ENCODE results near the gene OR51L1.

DNA sequence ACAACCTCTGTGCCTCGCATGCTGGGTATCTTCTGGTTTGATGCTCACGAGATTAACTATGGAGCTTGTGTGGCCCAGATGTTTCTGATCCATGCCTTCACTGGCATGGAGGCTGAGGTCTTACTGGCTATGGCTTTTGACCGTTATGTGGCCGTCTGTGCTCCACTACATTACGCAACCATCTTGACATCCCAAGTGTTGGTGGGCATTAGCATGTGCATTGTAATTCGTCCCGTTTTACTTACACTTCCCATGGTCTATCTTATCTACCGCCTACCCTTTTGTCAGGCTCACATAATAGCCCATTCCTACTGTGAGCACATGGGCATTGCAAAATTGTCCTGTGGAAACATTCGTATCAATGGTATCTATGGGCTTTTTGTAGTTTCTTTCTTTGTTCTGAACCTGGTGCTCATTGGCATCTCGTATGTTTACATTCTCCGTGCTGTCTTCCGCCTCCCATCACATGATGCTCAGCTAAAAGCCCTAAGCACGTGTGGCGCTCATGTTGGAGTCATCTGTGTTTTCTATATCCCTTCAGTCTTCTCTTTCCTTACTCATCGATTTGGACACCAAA, 52.2 kb downstream of the OR51L1 start:
- TF ChIP-seq EP300 (IDR thresholded peaks at IDR 0.05; ENCODE audit: low read depth in 2 of 2, low read length in 2 of 2) (no peak), EP300 (CRISPR knock-in tag; IDR thresholded peaks at IDR 0.05; ENCODE audit: borderline replicate concordance) (no peak), FOXK1 (CRISPR knock-in tag; IDR thresholded peaks at IDR 0.05; ENCODE audit: borderline replicate concordance, low read depth) (no peak), MAX (IDR thresholded peaks at IDR 0.05) (no peak), MYC (CRISPR knock-in tag; IDR thresholded peaks at IDR 0.05; ENCODE audit: borderline replicate concordance) (no peak), ZNF512 (CRISPR knock-in tag; IDR thresholded peaks at IDR 0.05) (no peak), RAD21 (CRISPR knock-in tag; IDR thresholded peaks at IDR 0.05) (no peak), ESRRA (CRISPR knock-in tag; IDR thresholded peaks at IDR 0.05; ENCODE audit: low read depth) (no peak), FOXJ3 (CRISPR knock-in tag; IDR thresholded peaks at IDR 0.05; ENCODE audit: borderline replicate concordance) (no peak), NONO (IDR thresholded peaks at IDR 0.05) (no peak), NONO (CRISPR knock-in tag; conservative IDR thresholded peaks at IDR 0.05) (no peak)
- TF ChIP-seq, protein P1, sequence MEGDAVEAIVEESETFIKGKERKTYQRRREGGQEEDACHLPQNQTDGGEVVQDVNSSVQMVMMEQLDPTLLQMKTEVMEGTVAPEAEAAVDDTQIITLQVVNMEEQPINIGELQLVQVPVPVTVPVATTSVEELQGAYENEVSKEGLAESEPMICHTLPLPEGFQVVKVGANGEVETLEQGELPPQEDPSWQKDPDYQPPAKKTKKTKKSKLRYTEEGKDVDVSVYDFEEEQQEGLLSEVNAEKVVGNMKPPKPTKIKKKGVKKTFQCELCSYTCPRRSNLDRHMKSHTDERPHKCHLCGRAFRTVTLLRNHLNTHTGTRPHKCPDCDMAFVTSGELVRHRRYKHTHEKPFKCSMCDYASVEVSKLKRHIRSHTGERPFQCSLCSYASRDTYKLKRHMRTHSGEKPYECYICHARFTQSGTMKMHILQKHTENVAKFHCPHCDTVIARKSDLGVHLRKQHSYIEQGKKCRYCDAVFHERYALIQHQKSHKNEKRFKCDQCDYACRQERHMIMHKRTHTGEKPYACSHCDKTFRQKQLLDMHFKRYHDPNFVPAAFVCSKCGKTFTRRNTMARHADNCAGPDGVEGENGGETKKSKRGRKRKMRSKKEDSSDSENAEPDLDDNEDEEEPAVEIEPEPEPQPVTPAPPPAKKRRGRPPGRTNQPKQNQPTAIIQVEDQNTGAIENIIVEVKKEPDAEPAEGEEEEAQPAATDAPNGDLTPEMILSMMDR (CRISPR knock-in tag; IDR thresholded peaks at IDR 0.05) = no peak
- TF ChIP-seq, protein P2, sequence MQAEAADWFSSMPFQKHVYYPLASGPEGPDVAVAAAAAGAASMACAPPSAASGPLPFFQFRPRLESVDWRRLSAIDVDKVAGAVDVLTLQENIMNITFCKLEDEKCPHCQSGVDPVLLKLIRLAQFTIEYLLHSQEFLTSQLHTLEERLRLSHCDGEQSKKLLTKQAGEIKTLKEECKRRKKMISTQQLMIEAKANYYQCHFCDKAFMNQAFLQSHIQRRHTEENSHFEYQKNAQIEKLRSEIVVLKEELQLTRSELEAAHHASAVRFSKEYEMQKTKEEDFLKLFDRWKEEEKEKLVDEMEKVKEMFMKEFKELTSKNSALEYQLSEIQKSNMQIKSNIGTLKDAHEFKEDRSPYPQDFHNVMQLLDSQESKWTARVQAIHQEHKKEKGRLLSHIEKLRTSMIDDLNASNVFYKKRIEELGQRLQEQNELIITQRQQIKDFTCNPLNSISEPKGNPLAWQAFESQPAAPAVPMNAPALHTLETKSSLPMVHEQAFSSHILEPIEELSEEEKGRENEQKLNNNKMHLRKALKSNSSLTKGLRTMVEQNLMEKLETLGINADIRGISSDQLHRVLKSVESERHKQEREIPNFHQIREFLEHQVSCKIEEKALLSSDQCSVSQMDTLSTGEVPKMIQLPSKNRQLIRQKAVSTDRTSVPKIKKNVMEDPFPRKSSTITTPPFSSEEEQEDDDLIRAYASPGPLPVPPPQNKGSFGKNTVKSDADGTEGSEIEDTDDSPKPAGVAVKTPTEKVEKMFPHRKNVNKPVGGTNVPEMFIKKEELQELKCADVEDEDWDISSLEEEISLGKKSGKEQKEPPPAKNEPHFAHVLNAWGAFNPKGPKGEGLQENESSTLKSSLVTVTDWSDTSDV (CRISPR knock-in tag; IDR thresholded peaks at IDR 0.05) = no peak
